Endothelial cell of umbilical vein (primary cell): Measurements from ENCODE around the gene CENPL.

ENCODE experiments used
- EZH2 ChIP-seq: IDR thresholded peaks from 2 replicates; pipeline ENCODE4 v1.6.1; 2012; ENCODE audit warnings: borderline replicate concordance, low read depth, mild to moderate bottlenecking, moderate library complexity, low read length, inconsistent platforms; ENCODE audit not compliant: severe bottlenecking
- GATA2 ChIP-seq: IDR thresholded peaks from 2 replicates; pipeline ENCODE4 v1.7.0; 2011; ENCODE audit warnings: low read depth, mild to moderate bottlenecking, moderate library complexity, mixed read lengths, low read length; ENCODE audit not compliant: insufficient read length, insufficient read depth
- JUN ChIP-seq: IDR thresholded peaks from 2 replicates; pipeline ENCODE4 v1.6.1; 2011; ENCODE audit warnings: borderline replicate concordance, low read depth; ENCODE audit not compliant: insufficient read length, insufficient read depth
- MYC ChIP-seq: IDR thresholded peaks from one replicate; pipeline ENCODE4 v1.6.1; 2011; ENCODE audit warnings: mild to moderate bottlenecking, low read depth, low read length
- POLR2A ChIP-seq: IDR thresholded peaks from 2 replicates; pipeline ENCODE4 v1.6.1; 2012; ENCODE audit warnings: low read depth, mild to moderate bottlenecking, control low read depth, low read length
- POLR2AphosphoS5 ChIP-seq: IDR thresholded peaks from 2 replicates; pipeline ENCODE4 v1.6.1; 2012; ENCODE audit warnings: low read depth, mild to moderate bottlenecking, control low read depth, low read length, moderate library complexity; ENCODE audit not compliant: insufficient read depth
- TF ChIP-seq, protein P1 (sequence below), 2 donors: IDR thresholded peaks; 1 replicate in 1 of 2; 2 replicates in 1 of 2; pipeline ENCODE4 v1.5.1; 2011; ENCODE audit warnings: low read length in 2 of 2, mild to moderate bottlenecking in 2 of 2, moderate library complexity in 2 of 2, control low read depth in 1 of 2, inconsistent platforms in 1 of 2, low read depth in 1 of 2; ENCODE audit not compliant: insufficient read depth in 1 of 2; ENCODE audit errors: extremely low read depth in 1 of 2
- TF ChIP-seq, protein P2 (sequence below): IDR thresholded peaks from 2 replicates; pipeline ENCODE4 v1.6.1; 2011; ENCODE audit not compliant: insufficient read depth, insufficient read length

DNA sequence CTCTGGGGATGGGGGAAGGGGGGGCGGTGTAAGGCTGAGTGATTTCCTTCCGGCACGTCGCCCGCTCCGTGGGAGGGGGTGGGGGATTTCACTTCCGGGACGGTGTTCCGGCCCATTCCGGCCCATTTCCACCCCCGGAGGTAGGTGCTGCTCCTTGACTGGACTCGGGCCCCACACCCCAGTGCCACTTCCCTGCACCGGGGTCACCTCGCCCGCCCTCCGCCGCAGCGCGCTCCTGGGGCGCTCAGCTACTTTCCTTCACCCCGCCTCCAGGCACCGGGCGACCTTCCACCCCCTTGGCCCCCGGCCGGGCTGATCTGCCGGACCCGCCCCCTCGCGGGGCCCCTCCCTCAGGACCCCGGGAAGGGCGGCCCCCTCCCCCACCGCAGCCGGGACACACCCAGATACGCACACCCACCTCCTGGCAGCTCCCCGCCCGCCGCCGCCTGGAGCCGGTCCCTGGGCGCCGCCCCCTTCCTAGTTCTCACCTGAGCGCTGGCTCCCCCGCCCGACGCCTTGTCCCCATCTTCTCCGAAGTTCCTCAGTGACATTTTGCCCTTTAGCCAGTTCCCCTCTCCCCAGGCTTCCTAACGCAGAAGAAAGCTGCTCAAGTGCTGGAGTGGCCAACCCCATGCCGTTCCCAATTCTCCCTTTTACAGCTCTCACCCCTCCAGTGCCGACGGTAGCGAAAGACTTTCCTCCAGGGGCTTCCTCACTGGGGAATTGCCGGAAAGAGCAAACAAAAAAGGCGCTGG, 43.8 kb upstream of the CENPL start, which contains the start of gene ZBTB37:
- TF ChIP-seq, protein P1, sequence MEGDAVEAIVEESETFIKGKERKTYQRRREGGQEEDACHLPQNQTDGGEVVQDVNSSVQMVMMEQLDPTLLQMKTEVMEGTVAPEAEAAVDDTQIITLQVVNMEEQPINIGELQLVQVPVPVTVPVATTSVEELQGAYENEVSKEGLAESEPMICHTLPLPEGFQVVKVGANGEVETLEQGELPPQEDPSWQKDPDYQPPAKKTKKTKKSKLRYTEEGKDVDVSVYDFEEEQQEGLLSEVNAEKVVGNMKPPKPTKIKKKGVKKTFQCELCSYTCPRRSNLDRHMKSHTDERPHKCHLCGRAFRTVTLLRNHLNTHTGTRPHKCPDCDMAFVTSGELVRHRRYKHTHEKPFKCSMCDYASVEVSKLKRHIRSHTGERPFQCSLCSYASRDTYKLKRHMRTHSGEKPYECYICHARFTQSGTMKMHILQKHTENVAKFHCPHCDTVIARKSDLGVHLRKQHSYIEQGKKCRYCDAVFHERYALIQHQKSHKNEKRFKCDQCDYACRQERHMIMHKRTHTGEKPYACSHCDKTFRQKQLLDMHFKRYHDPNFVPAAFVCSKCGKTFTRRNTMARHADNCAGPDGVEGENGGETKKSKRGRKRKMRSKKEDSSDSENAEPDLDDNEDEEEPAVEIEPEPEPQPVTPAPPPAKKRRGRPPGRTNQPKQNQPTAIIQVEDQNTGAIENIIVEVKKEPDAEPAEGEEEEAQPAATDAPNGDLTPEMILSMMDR (IDR thresholded peaks at IDR 0.05; ENCODE audit: extremely low read depth in 1 of 2, insufficient read depth in 1 of 2, low read depth in 1 of 2, low read length in 2 of 2), result no peak
- TF ChIP-seq, protein P2, sequence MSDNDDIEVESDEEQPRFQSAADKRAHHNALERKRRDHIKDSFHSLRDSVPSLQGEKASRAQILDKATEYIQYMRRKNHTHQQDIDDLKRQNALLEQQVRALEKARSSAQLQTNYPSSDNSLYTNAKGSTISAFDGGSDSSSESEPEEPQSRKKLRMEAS, result no peak
- no peak for TF ChIP-seq POLR2A
- TF ChIP-seq MYC, result no peak
- no peak for TF ChIP-seq EZH2
- no peak for TF ChIP-seq JUN
- no peak for TF ChIP-seq POLR2AphosphoS5
- no peak for TF ChIP-seq GATA2
